ENCODE results near the gene GEMIN7. TPM values are rescaled to one million over a fixed set of nuclear protein-coding genes. Genes with fewer than 3 reads are reported as not detected.
A peak's percentile ranks its signal among the peaks of the same experiment; 100 is the strongest.

GEMIN7 gene
- total RNA-seq, 3 donors from 2014 or later (not counting 1 experiment from before 2014, with no cell fraction given): 27.7 to 28.7 (median 27.9) TPM

- H3K36me3 ChIP-seq (ENCODE audit: control insufficient read depth, insufficient read depth, low read length): peaks cover 32% of the 10 kb centered on the region
- H3K27ac ChIP-seq (ENCODE audit: low read length): no peak overlapping the region
- intact Hi-C loops (cut with micrococcal nuclease): no loop called here
- Mint-ChIP-seq H3K4me3 (peak overlapping the region; percentile 95), H3K36me3 (no peaks in the 10 kb centered on the region), H3K9me3 (no peaks in the 10 kb centered on the region), H3K27ac (peak overlapping the region; percentile 93 to 95), H3K4me1 (peaks cover 33 to 36% of the 10 kb centered on the region in 2 donors), H3K27me3 (ENCODE audit: low read depth in 2 of 2) (no peaks in the 10 kb centered on the region)
- no peaks in the 10 kb centered on the region for H3K27me3 ChIP-seq (ENCODE audit: control insufficient read depth, insufficient read depth, low read length)
- no peak for TF ChIP-seq CTCF (IDR thresholded peaks at IDR 0.05)
- ATAC-seq (no peak), DNase-seq (no peak)
- H3K9me3 ChIP-seq (ENCODE audit: control insufficient read depth, insufficient read depth, low read length): no peaks in the 10 kb centered on the region
- H3K4me3 ChIP-seq (ENCODE audit: low read length): no peak overlapping the region
- WGBS (ENCODE audit: insufficient coverage): 72% methylated on average over 19 of the region's 19 CpGs
- peaks cover 38% of the 10 kb centered on the region for H3K4me1 ChIP-seq (ENCODE audit: control insufficient read depth, insufficient read depth, low read length)
Observed at GRCh38 chr19:45040059-45040771, 38.8 kb upstream of the GEMIN7 start.

GRCh38 chr19:45041125-45041524, 37.9 kb upstream of the GEMIN7 start:
- peaks cover 39% of the 10 kb centered on the region for H3K4me1 ChIP-seq (ENCODE audit: control insufficient read depth, insufficient read depth, low read length)
- intact Hi-C loops (cut with micrococcal nuclease): no loop called here
- H3K27ac Mint-ChIP-seq: peak overlapping the region; percentile 52 to 74
- ATAC-seq: no peak
- peaks cover 42 to 43% of the 10 kb centered on the region in 2 donors for H3K4me1 Mint-ChIP-seq
- no peaks in the 10 kb centered on the region for H3K36me3 Mint-ChIP-seq
- H3K9me3 Mint-ChIP-seq: no peaks in the 10 kb centered on the region
- no peaks in the 10 kb centered on the region for H3K27me3 ChIP-seq (ENCODE audit: control insufficient read depth, insufficient read depth, low read length)
- no peak for DNase-seq
- WGBS (ENCODE audit: insufficient coverage): 80% methylated on average over 5 of the region's 6 CpGs
- no peaks in the 10 kb centered on the region for H3K9me3 ChIP-seq (ENCODE audit: control insufficient read depth, insufficient read depth, low read length)
- H3K4me3 Mint-ChIP-seq: peak overlapping the region; percentile 55
- H3K27me3 Mint-ChIP-seq (ENCODE audit: low read depth in 2 of 2): no peaks in the 10 kb centered on the region
- no peak overlapping the region for H3K27ac ChIP-seq (ENCODE audit: low read length)
- no peak for TF ChIP-seq CTCF (IDR thresholded peaks at IDR 0.05)
- H3K4me3 ChIP-seq (ENCODE audit: low read length): no peak overlapping the region
- peaks cover 39% of the 10 kb centered on the region for H3K36me3 ChIP-seq (ENCODE audit: control insufficient read depth, insufficient read depth, low read length)

- H3K27ac Mint-ChIP-seq: peak overlapping the region in 1 of 2 donors; percentile 77
- no peak overlapping the region for H3K4me3 Mint-ChIP-seq
- Histone ChIP-seq H3K4me1 (ENCODE audit: control insufficient read depth, insufficient read depth, low read length) (peaks cover 28% of the 10 kb centered on the region), H3K27ac (ENCODE audit: low read length) (no peak overlapping the region), H3K36me3 (ENCODE audit: control insufficient read depth, insufficient read depth, low read length) (peaks cover 36% of the 10 kb centered on the region), H3K9me3 (ENCODE audit: control insufficient read depth, insufficient read depth, low read length) (no peaks in the 10 kb centered on the region), H3K27me3 (ENCODE audit: control insufficient read depth, insufficient read depth, low read length) (no peaks in the 10 kb centered on the region), H3K4me3 (ENCODE audit: low read length) (no peak overlapping the region)
- no peak for ATAC-seq
- no peaks in the 10 kb centered on the region for H3K36me3 Mint-ChIP-seq
- DNase-seq: no peak
- H3K4me1 Mint-ChIP-seq: peaks cover 46 to 51% of the 10 kb centered on the region in 2 donors
- intact Hi-C loops (cut with micrococcal nuclease): no loop called here
- 93% methylated on average over 14 of the region's 14 CpGs for WGBS (ENCODE audit: insufficient coverage)
- TF ChIP-seq CTCF (IDR thresholded peaks at IDR 0.05): no peak
- H3K9me3 Mint-ChIP-seq: no peaks in the 10 kb centered on the region
- no peaks in the 10 kb centered on the region for H3K27me3 Mint-ChIP-seq (ENCODE audit: low read depth in 2 of 2)
Observed at GRCh38 chr19:45045671-45046353, 33.2 kb upstream of the GEMIN7 start.

All from natural killer cell (primary cell).